Naive thymus-derived CD8-positive, alpha-beta T cell (primary cell): ENCODE data around the gene OPCML. TPM values are rescaled to one million over a fixed set of nuclear protein-coding genes. Genes with fewer than 3 reads are reported as not detected.

ENCODE experiments used
- ATAC-seq, 2 donors: fragments of 150-1000 bp; cut with Tn5 transposase in 1 of 2; sonication (Bioruptor Pico), chemical (Tn5 transposase) in 1 of 2; 1 replicate in 1 of 2; 2 replicates in 1 of 2; pipeline ENCODE4 v1.10.0; 2021; ENCODE audit warnings: mild to moderate bottlenecking in 2 of 2, moderate library complexity in 2 of 2
- POLR2A ChIA-PET: fragments of 350-600 bp; sonication (Branson Sonifier 250); formaldehyde crosslinking; loops from one replicate; lab custom pipeline; 2021; ENCODE audit warnings: antibody characterized with exemption; lab: Charles Lee
- DNase-seq, 10 donors: peaks; one replicate each; pipeline versions ENCODE4 v3.0.0 to v3.0.0-alpha.2; 2020 to 2022
- H3K27ac Mint-ChIP-seq, 10 donors: one replicate each; pipeline ENCODE4 v1.8.0; 2020 to 2022; ENCODE audit warnings: mild to moderate bottlenecking in 10 of 10, mixed read lengths in 10 of 10, moderate library complexity in 4 of 10, inconsistent platforms in 1 of 10
- H3K27me3 Mint-ChIP-seq, 5 donors: one replicate each; pipeline ENCODE4 v1.8.0; 2021 to 2022; ENCODE audit warnings: mixed read lengths in 5 of 5
- H3K36me3 Mint-ChIP-seq, 3 donors: one replicate each; pipeline ENCODE4 v1.8.0; 2020 to 2022; ENCODE audit warnings: mixed read lengths in 3 of 3, mild to moderate bottlenecking in 2 of 3, inconsistent platforms in 1 of 3
- H3K4me1 Mint-ChIP-seq, 4 donors: one replicate each; pipeline ENCODE4 v1.8.0; 2021 to 2022; ENCODE audit warnings: mixed read lengths in 4 of 4
- H3K4me3 Mint-ChIP-seq, 10 donors: one replicate each; pipeline ENCODE4 v1.8.0; 2020 to 2022; ENCODE audit warnings: mild to moderate bottlenecking in 10 of 10, mixed read lengths in 10 of 10, moderate library complexity in 6 of 10, inconsistent platforms in 1 of 10
- H3K9me3 Mint-ChIP-seq, 9 donors: one replicate each; pipeline ENCODE4 v1.8.0; 2020 to 2022; ENCODE audit warnings: mixed read lengths in 9 of 9, mild to moderate bottlenecking in 3 of 9, inconsistent platforms in 1 of 9, moderate library complexity in 1 of 9
- polyA plus RNA-seq, 3 donors: library from polyadenylated mRNA; unstranded; fragments of 300-500 nt; fragmentation: Illumina TruSeq; gene quantifications; one replicate each; pipeline ENCODE4 v1.2.3, GENCODE V29; 2021
- total RNA-seq, 8 experiments: library from RNA in 2 of 8; stranded (reverse) in 2 of 8; gene quantifications; one replicate each; pipeline ENCODE4 v1.2.3 and lab custom pipeline; 2021 to 2026

OPCML gene
- total and polyA plus RNA-seq, 5 experiments from 2014 or later = not detected

DNA sequence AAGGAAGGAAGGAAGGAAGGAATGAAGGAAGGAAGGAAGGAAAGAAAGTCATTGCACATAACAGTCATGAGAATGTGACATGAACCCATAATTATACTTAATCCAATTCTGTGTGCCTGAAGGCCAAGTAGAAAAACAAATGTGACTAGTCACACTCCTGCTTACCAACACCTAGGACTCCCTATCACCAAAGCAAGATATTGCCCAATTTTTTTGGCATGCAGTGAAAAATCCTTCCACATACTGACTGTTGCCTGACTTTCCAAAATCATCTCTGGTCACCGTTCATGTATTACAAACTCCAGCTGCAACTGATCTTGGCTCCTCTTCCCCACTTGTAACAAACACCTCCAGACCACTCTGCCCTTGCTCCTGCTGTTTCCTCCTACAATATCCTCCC lies 516.8 kb downstream of the OPCML start:
- ATAC-seq (no peak), DNase-seq (no peak)
- Mint-ChIP-seq H3K9me3 (peaks cover 0 to 3% (median 0%) of the 10 kb centered on the region in 9 donors), H3K4me3 (no peak overlapping the region), H3K4me1 (peaks cover 0 to 1% (median 0%) of the 10 kb centered on the region in 4 donors), H3K27me3 (peaks cover 0 to 8% (median 2%) of the 10 kb centered on the region in 5 donors), H3K36me3 (no peaks in the 10 kb centered on the region), H3K27ac (no peak overlapping the region)
- POLR2A ChIA-PET = no interaction called here

DNA sequence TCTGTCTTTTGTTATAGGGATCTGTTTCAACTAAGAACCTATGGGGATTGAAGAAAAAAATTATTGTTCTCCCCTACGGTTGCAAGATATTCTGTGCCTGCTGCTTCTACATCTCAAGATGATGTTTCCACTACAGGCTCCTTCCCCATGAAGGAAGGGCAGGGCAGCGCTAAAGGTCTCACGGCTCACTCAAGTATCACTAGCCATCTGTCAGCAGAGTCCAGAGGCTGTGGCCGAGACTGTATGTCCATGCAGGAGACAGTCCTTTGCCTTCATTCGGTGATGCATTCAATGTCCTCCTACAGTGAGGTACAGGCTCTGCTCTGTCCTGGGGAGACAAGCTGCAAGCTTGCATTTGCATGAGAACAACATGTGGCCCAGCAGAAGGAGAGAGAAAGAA lies 518.0 kb downstream of the OPCML start:
- Mint-ChIP-seq H3K4me1 (peaks cover 0 to 1% (median 0%) of the 10 kb centered on the region in 4 donors), H3K9me3 (peaks cover 0 to 3% (median 0%) of the 10 kb centered on the region in 9 donors), H3K27me3 (peaks cover 0 to 11% (median 4%) of the 10 kb centered on the region in 5 donors), H3K36me3 (no peaks in the 10 kb centered on the region), H3K27ac (no peak overlapping the region), H3K4me3 (no peak overlapping the region)
- ATAC-seq (no peak), DNase-seq (no peak)
- POLR2A ChIA-PET = no interaction called here

- Mint-ChIP-seq H3K4me3 (no peak overlapping the region), H3K9me3 (peaks cover 0 to 5% (median 0%) of the 10 kb centered on the region in 9 donors), H3K27me3 (peaks cover 0 to 11% (median 2%) of the 10 kb centered on the region in 5 donors), H3K27ac (no peak overlapping the region), H3K4me1 (peaks cover 0 to 1% (median 0%) of the 10 kb centered on the region in 4 donors), H3K36me3 (no peaks in the 10 kb centered on the region)
- DNase-seq (no peak), ATAC-seq (no peak)
- POLR2A ChIA-PET = no interaction called here
These were observed 519.5 kb downstream of the OPCML start for GRCh38 chr11:133012803-133013202.

GRCh38 chr11:133011604-133012003 lies 520.7 kb downstream of the OPCML start:
- ATAC-seq = no peak
- peaks cover 0 to 6% (median 0%) of the 10 kb centered on the region in 9 donors for H3K9me3 Mint-ChIP-seq
- POLR2A ChIA-PET = no interaction called here
- H3K4me3 Mint-ChIP-seq = no peak overlapping the region
- peaks cover 0 to 11% (median 2%) of the 10 kb centered on the region in 5 donors for H3K27me3 Mint-ChIP-seq
- no peak overlapping the region for H3K27ac Mint-ChIP-seq
- H3K36me3 Mint-ChIP-seq = no peaks in the 10 kb centered on the region
- no peak for DNase-seq
- H3K4me1 Mint-ChIP-seq = peaks cover 0 to 1% (median 0%) of the 10 kb centered on the region in 4 donors

DNA sequence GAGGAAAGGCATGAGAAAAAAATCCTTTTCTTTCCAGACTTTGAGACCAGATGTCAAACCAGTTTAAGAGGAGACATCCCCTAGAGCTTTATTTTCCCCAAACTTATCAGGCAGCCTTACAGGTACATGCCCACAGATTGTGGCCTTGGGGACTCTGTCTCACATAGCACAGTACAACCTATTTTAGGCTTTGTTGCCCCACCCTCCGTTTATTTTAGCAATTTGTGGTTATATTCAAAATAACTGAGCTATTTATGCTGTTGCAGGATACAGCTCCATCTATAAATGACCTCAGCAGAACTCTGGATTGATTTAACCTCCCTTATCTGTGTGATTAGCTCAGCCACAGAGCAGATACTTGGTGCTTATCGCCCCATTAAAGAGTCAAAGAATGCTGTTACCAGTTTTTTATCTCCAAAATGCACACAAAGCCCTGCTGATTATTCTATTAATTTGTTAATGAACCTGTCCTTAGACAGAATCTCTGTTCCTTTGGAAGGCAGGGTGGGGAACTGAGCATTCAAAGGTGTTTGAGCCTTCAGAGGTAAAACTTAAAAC lies 525.2 kb downstream of the OPCML start:
- POLR2A ChIA-PET = no interaction called here
- peaks cover 0 to 20% (median 0%) of the 10 kb centered on the region in 5 donors for H3K27me3 Mint-ChIP-seq
- H3K36me3 Mint-ChIP-seq = no peaks in the 10 kb centered on the region
- H3K27ac Mint-ChIP-seq = no peak overlapping the region
- peaks cover 0 to 15% (median 5%) of the 10 kb centered on the region in 9 donors for H3K9me3 Mint-ChIP-seq
- H3K4me1 Mint-ChIP-seq = no peaks in the 10 kb centered on the region
- ATAC-seq = no peak
- no peak overlapping the region for H3K4me3 Mint-ChIP-seq
- no peak for DNase-seq

DNA sequence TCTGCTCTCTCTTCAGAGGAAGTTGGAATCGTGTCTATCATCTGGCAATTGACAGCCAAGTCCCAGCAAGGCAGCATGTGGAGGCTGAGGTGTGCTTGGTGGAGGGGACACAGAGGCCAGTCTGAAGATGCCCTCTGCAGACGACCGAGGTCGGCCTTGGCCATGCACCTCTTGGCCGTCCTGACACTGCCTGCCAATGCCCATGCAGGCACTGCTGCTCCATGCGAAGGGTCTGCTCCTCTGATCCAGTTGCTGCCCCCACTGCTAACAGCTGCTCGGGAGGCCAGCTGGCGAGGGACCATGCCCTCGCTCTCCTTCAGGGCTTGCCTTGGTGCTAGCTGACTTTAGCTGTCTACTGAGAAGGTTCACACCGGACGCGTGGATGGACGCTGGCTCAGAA lies 527.9 kb downstream of the OPCML start:
- ATAC-seq (no peak), DNase-seq (no peak)
- Mint-ChIP-seq H3K4me3 (no peak overlapping the region), H3K9me3 (peaks cover 0 to 18% (median 5%) of the 10 kb centered on the region in 9 donors), H3K27me3 (peaks cover 0 to 21% (median 0%) of the 10 kb centered on the region in 5 donors), H3K4me1 (no peaks in the 10 kb centered on the region), H3K36me3 (no peaks in the 10 kb centered on the region), H3K27ac (no peak overlapping the region)
- POLR2A ChIA-PET = no interaction called here

GRCh38 chr11:132999516-132999915 lies 532.8 kb downstream of the OPCML start:
- H3K4me1 Mint-ChIP-seq = no peaks in the 10 kb centered on the region
- peaks cover 0 to 15% (median 4%) of the 10 kb centered on the region in 9 donors for H3K9me3 Mint-ChIP-seq
- H3K27ac Mint-ChIP-seq = no peak overlapping the region
- no peaks in the 10 kb centered on the region for H3K36me3 Mint-ChIP-seq
- no peak overlapping the region for H3K4me3 Mint-ChIP-seq
- POLR2A ChIA-PET = no interaction called here
- DNase-seq (no peak), ATAC-seq (no peak)
- H3K27me3 Mint-ChIP-seq = peaks cover 6 to 38% (median 8%) of the 10 kb centered on the region in 5 donors

GRCh38 chr11:132999031-132999430 lies 533.3 kb downstream of the OPCML start:
- DNase-seq (no peak), ATAC-seq (no peak)
- peaks cover 0 to 1% (median 0%) of the 10 kb centered on the region in 4 donors for H3K4me1 Mint-ChIP-seq
- no peak overlapping the region for H3K4me3 Mint-ChIP-seq
- H3K9me3 Mint-ChIP-seq = peaks cover 0 to 16% (median 0%) of the 10 kb centered on the region in 9 donors
- H3K36me3 Mint-ChIP-seq = no peaks in the 10 kb centered on the region
- POLR2A ChIA-PET = no interaction called here
- peaks cover 7 to 41% (median 8%) of the 10 kb centered on the region in 5 donors for H3K27me3 Mint-ChIP-seq
- no peak overlapping the region for H3K27ac Mint-ChIP-seq

GRCh38 chr11:132997396-132997795 lies 534.9 kb downstream of the OPCML start:
- ATAC-seq (no peak), DNase-seq (no peak)
- no peak overlapping the region for H3K4me3 Mint-ChIP-seq
- H3K36me3 Mint-ChIP-seq = no peaks in the 10 kb centered on the region
- POLR2A ChIA-PET = no interaction called here
- H3K27me3 Mint-ChIP-seq = peaks cover 14 to 58% (median 18%) of the 10 kb centered on the region in 5 donors
- peaks cover 0 to 2% (median 0%) of the 10 kb centered on the region in 4 donors for H3K4me1 Mint-ChIP-seq
- H3K27ac Mint-ChIP-seq = no peak overlapping the region
- H3K9me3 Mint-ChIP-seq = peaks cover 0 to 12% (median 0%) of the 10 kb centered on the region in 9 donors

DNA sequence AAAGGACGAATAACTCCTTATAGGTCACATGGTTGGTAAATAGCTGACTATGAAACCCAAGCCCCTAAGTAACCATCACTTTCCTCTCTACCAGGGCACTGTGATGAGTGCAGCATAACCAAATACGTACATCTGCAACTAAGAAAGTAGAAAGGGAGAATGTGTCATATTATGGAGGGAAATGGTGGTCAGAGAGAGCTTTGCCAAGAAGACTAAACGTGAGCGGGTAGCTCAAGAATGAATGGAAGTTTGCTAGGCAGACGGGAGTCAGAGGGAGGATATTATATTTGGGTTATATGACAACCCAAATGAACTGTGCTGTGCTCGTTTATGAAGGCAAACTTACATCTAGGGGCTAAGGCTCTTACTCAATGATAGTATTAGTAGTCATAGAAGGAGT lies 537.3 kb downstream of the OPCML start:
- Mint-ChIP-seq H3K27ac (peak overlapping the region in 1 of 10 donors; percentile 15), H3K36me3 (no peaks in the 10 kb centered on the region), H3K9me3 (peaks cover 0 to 7% (median 0%) of the 10 kb centered on the region in 9 donors)

GRCh38 chr11:132993991-132994502 lies 538.3 kb downstream of the OPCML start:
- H3K27ac Mint-ChIP-seq = no peak overlapping the region
- H3K36me3 Mint-ChIP-seq = no peaks in the 10 kb centered on the region
- peaks cover 0 to 7% (median 0%) of the 10 kb centered on the region in 9 donors for H3K9me3 Mint-ChIP-seq
- ATAC-seq = no peak
- H3K4me3 Mint-ChIP-seq = no peak overlapping the region
- no peak for DNase-seq
- H3K27me3 Mint-ChIP-seq = peaks cover 15 to 51% (median 21%) of the 10 kb centered on the region in 5 donors
- H3K4me1 Mint-ChIP-seq = peaks cover 0 to 2% (median 0%) of the 10 kb centered on the region in 4 donors
- POLR2A ChIA-PET = no interaction called here

More for the DNA sequence above, 537.3 kb downstream of the OPCML start:
- H3K4me3 Mint-ChIP-seq = no peak overlapping the region
- POLR2A ChIA-PET = no interaction called here
- no peak for DNase-seq
- peaks cover 0 to 2% (median 0%) of the 10 kb centered on the region in 4 donors for H3K4me1 Mint-ChIP-seq
- H3K27me3 Mint-ChIP-seq = peaks cover 15 to 53% (median 20%) of the 10 kb centered on the region in 5 donors
- no peak for ATAC-seq

- Mint-ChIP-seq H3K36me3 (no peaks in the 10 kb centered on the region), H3K27me3 (peaks cover 15 to 48% (median 21%) of the 10 kb centered on the region in 5 donors), H3K9me3 (peaks cover 0 to 7% (median 0%) of the 10 kb centered on the region in 9 donors), H3K4me3 (no peak overlapping the region), H3K27ac (no peak overlapping the region), H3K4me1 (peaks cover 0 to 2% (median 0%) of the 10 kb centered on the region in 4 donors)
- no peak for DNase-seq
- no peak for ATAC-seq
- POLR2A ChIA-PET = no interaction called here
These were observed 539.3 kb downstream of the OPCML start for GRCh38 chr11:132992838-132993631.

GRCh38 chr11:132988411-132988810 lies 543.9 kb downstream of the OPCML start:
- ATAC-seq (no peak), DNase-seq (no peak)
- POLR2A ChIA-PET = no interaction called here
- Mint-ChIP-seq H3K36me3 (no peaks in the 10 kb centered on the region), H3K9me3 (peaks cover 0 to 8% (median 0%) of the 10 kb centered on the region in 9 donors), H3K4me1 (no peaks in the 10 kb centered on the region), H3K27me3 (peaks cover 3 to 20% (median 9%) of the 10 kb centered on the region in 5 donors), H3K4me3 (no peak overlapping the region), H3K27ac (no peak overlapping the region)
